Uterus (tissue), 2 donors: ENCODE results near the gene PPP1CB.

Experiments used
- POLR2A ChIP-seq, 2 donors: fragments of 450-650 bp; IDR thresholded peaks; one replicate each; pipeline ENCODE4 v1.6.1; 2016; ENCODE audit warnings: antibody characterized with exemption in 2 of 2, mild to moderate bottlenecking in 1 of 2, moderate library complexity in 1 of 2
- TF ChIP-seq, protein P1 (sequence below), 4 experiments: fragments of 200-600 bp in 2 of 4; fragments of 450-650 bp in 2 of 4; sonication (generic) in 2 of 4; IDR thresholded peaks; one replicate each; pipeline ENCODE4 v1.5.1; 2016 to 2019; ENCODE audit warnings: antibody characterized with exemption in 4 of 4, mild to moderate bottlenecking in 2 of 4, moderate library complexity in 1 of 4

DNA sequence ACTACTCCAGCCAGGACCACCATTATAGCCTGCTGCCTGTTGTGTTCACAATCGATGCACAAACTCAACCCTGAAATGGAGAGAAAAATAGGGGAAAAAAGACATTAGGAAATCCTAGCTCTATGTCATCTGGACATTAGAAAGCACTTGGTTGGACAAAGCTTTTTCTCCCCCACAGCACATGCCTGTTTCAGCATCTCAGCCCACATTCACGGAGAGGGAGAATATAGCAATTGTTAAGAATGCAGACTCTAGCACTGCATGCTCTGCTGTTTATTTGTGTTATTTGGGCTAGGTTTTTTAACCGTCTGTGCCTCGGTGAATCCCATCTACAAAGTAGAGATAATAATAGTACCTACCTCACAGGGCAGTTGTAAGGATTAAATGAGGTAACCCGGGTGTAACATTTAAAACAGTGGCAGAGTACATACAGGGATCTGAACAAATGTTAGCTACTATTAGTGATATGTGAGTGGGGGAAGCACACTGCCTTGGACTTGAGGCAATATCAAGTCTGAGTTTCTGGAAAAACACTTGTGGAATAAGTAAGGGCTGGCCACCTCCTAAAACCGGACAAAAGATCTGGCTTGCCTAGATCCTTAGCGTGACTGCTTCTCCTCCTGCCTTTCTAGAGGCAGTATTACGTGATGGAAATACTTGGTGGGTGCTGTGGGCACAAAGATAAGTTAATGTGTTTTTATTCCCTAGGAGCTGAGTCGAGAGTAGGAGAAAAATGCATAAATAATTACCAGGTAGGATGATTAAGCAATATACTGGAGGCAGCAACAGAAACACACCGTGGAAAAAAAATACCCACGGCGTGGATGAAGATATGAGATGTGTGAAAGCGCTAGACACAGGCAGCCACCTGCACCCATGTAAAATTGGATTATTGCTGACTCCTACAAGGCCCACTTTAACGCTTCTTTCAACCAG lies 1.0 kb upstream of the PPP1CB start:
- TF ChIP-seq, protein P1, sequence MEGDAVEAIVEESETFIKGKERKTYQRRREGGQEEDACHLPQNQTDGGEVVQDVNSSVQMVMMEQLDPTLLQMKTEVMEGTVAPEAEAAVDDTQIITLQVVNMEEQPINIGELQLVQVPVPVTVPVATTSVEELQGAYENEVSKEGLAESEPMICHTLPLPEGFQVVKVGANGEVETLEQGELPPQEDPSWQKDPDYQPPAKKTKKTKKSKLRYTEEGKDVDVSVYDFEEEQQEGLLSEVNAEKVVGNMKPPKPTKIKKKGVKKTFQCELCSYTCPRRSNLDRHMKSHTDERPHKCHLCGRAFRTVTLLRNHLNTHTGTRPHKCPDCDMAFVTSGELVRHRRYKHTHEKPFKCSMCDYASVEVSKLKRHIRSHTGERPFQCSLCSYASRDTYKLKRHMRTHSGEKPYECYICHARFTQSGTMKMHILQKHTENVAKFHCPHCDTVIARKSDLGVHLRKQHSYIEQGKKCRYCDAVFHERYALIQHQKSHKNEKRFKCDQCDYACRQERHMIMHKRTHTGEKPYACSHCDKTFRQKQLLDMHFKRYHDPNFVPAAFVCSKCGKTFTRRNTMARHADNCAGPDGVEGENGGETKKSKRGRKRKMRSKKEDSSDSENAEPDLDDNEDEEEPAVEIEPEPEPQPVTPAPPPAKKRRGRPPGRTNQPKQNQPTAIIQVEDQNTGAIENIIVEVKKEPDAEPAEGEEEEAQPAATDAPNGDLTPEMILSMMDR (IDR thresholded peaks at IDR 0.05), result peak in 3 of 4 experiments; percentile 4 to 29 (median 25)
- peak in 1 of 2 donors; percentile 26 for TF ChIP-seq POLR2A (IDR thresholded peaks at IDR 0.05)
